Chondrocyte (in vitro differentiated cells): ENCODE data around the gene ZSCAN32. TPM values are rescaled to one million over a fixed set of nuclear protein-coding genes. Genes with fewer than 3 reads are reported as not detected.

Experiments
- DNase-seq: peaks from one replicate; pipeline ENCODE4 v3.0.0; 2021; ENCODE audit warnings: mixed read lengths, low spot score
- H3K27ac Mint-ChIP-seq: one replicate; pipeline ENCODE4 v1.8.0; 2021; ENCODE audit warnings: mild to moderate bottlenecking, moderate library complexity, mixed read lengths; ENCODE audit not compliant: unreplicated experiment
- H3K27me3 Mint-ChIP-seq: 2 replicates; pipeline ENCODE4 v1.8.0; 2021; ENCODE audit warnings: low read depth, mixed read lengths
- H3K36me3 Mint-ChIP-seq: 2 replicates; pipeline ENCODE4 v1.8.0; 2021; ENCODE audit warnings: low read depth, mixed read lengths
- H3K4me1 Mint-ChIP-seq: 2 replicates; pipeline ENCODE4 v1.8.0; 2021; ENCODE audit warnings: low read depth, mild to moderate bottlenecking, mixed read lengths
- H3K4me3 Mint-ChIP-seq: one replicate; pipeline ENCODE4 v1.8.0; 2021; ENCODE audit warnings: mild to moderate bottlenecking, moderate library complexity, mixed read lengths; ENCODE audit not compliant: unreplicated experiment
- H3K9me3 Mint-ChIP-seq: 2 replicates; pipeline ENCODE4 v1.8.0; 2021; ENCODE audit warnings: low read depth, mixed read lengths
- CTCF ChIP-seq: fragments of 200-600 bp; sonication (generic); IDR thresholded peaks from 2 replicates; pipeline ENCODE4 v1.5.0; 2021; ENCODE audit warnings: antibody characterized with exemption, mild to moderate bottlenecking, moderate library complexity
- long read RNA-seq: library from polyadenylated mRNA; stranded (forward); transcript quantifications from one replicate; pipeline ENCODE4 v2.0.0, GENCODE V29; 2021
- total RNA-seq: library from RNA; stranded (reverse); gene quantifications from 3 replicates; pipeline ENCODE4 v1.2.1, GENCODE V29; 2021

The ZSCAN32 gene
- total RNA-seq = 11.3 to 13.4 TPM (median 13.3 TPM) in 3 replicates
- long read RNA-seq, transcript ZSCAN32-202 (7 exons, 3,173 nt) = major isoform, 9 of 41 reads
- long read RNA-seq, partial matches to known transcripts = 3 of 41 reads
- long read RNA-seq, other reads (novel, unspliced or antisense) = 25 of 41 reads

GRCh38 chr16:3400779-3401688 lies at the start of gene ZSCAN32, which contains the start of gene ZNF174:
Gene ZSCAN32, minus strand, starts transcription at chr16:3401004. Its CDS starts 3,447 bp downstream, at chr16:3397557.
Gene ZNF174, plus strand, starts transcription at chr16:3401215. Its CDS starts 790 bp downstream, at chr16:3402005.
- peaks cover 49% of the 10 kb centered on the region for H3K36me3 Mint-ChIP-seq
- peak; percentile 100 for DNase-seq
- TF ChIP-seq CTCF = peak; percentile 36

GRCh38 chr16:3444032-3444388 lies 43.2 kb upstream of the ZSCAN32 start:
- peaks cover 15% of the 10 kb centered on the region for H3K4me1 Mint-ChIP-seq
- no peaks in the 10 kb centered on the region for H3K27me3 Mint-ChIP-seq
- peak; percentile 22 for TF ChIP-seq CTCF
- peak overlapping the region; percentile 98 for H3K27ac Mint-ChIP-seq
- DNase-seq = no peak
- peaks cover 20% of the 10 kb centered on the region for H3K36me3 Mint-ChIP-seq
- H3K9me3 Mint-ChIP-seq = peaks cover 10% of the 10 kb centered on the region
- peak overlapping the region; percentile 93 for H3K4me3 Mint-ChIP-seq

More at GRCh38 chr16:3400779-3401688, at the start of gene ZSCAN32, which contains the start of gene ZNF174:
- Mint-ChIP-seq H3K4me3 (peak within 1 kb of the TSS; percentile 83), H3K27ac (peak within 1 kb of the TSS; percentile 88), H3K27me3 (no peaks in the 10 kb centered on the region), H3K4me1 (peaks cover 15% of the 10 kb centered on the region), H3K9me3 (peaks cover 39% of the 10 kb centered on the region)

GRCh38 chr16:3443108-3444031 lies 42.6 kb upstream of the ZSCAN32 start, which contains the start of the genes NAA60 and ZNF597:
Gene NAA60, plus strand, starts transcription at chr16:3443680. Its CDS starts 32,548 bp downstream, at chr16:3476228.
Gene ZNF597, minus strand, starts transcription at chr16:3443504. Its CDS starts 351 bp downstream, at chr16:3443153.
- peak within 1 kb of the TSS; percentile 93 for H3K4me3 Mint-ChIP-seq
- TF ChIP-seq CTCF = no peak
- no peak for DNase-seq
- H3K36me3 Mint-ChIP-seq = peaks cover 18% of the 10 kb centered on the region
- H3K9me3 Mint-ChIP-seq = peaks cover 10% of the 10 kb centered on the region
- H3K4me1 Mint-ChIP-seq = peaks cover 15% of the 10 kb centered on the region
- H3K27ac Mint-ChIP-seq = peak within 1 kb of the TSS; percentile 98
- no peaks in the 10 kb centered on the region for H3K27me3 Mint-ChIP-seq

GRCh38 chr16:3439637-3440036 lies 38.8 kb upstream of the ZSCAN32 start:
- DNase-seq = no peak
- no peak for TF ChIP-seq CTCF
- Mint-ChIP-seq H3K9me3 (peaks cover 10% of the 10 kb centered on the region), H3K4me3 (no peak overlapping the region), H3K27ac (no peak overlapping the region), H3K27me3 (no peaks in the 10 kb centered on the region), H3K36me3 (peaks cover 18% of the 10 kb centered on the region), H3K4me1 (peaks cover 12% of the 10 kb centered on the region)
